Cardiac septum (tissue), 1 donor: Measurements from ENCODE around the gene ERF. TPM values are rescaled to one million over a fixed set of nuclear protein-coding genes. Genes with fewer than 3 reads are reported as not detected.

Experiments used
- DNase-seq: peaks from one replicate; pipeline ENCODE4 v3.0.0-alpha.2; 2020; ENCODE audit warnings: low spot score
- intact Hi-C: fragments of 100-400 bp; cut with DNase I; formaldehyde crosslinking; loops from one replicate; pipeline ENCODE4 v1.14.0; 2022
- total RNA-seq: library from RNA; stranded (reverse); fragmentation: NEBNext Ultra II Directional; extraction: Animal tissue kit (Norgen Biotek cat#: 25700); gene quantifications from one replicate; pipeline ENCODE4 v1.2.1, GENCODE V29; 2021
- donor health status: DM: no; HTN: no; CAD: no.

ERF gene
- total RNA-seq, 1 donor from 2014 or later: 37.4 TPM

DNA sequence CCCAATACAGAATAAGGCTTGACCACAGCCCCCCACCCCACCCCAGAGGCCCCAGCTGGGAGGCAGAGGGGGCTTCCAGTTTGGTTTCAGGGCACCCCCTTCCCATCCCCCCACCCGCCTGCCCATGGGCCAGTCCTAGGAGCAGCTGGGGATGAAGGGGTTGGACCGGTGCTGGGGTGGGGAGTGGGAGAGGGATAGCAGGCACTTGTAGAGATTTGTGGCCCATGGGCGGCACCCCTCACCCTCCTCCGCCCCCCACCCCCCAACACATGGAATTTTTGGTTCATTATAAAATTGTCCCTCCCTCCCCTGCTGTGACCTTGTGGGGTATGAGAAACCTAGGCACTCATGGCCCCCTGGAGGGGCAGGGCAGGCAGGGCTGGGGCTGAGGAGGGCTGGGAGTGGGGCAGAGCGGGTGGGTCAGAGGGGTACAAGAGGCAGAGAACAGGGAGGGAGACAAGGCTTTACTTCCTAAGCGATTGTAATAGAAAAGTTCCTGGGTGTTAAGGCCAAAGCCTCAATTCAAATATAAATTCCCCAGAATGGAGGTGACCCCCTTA, 7.2 kb downstream of the ERF start:
- DNase-seq: no peak
- intact Hi-C loops: loop anchor here (2.0 to 10.0 kb wide), 2 partner anchors 77 to 177 kb away; partner anchors contain the start of genes LIPE and MEGF8

- no peak for DNase-seq
- intact Hi-C loops: loop anchor here (2.0 to 10.0 kb wide), 2 partner anchors 78 to 178 kb away; partner anchors contain the start of genes LIPE and MEGF8
Observed at GRCh38 chr19:42246922-42247639, 7.8 kb downstream of the ERF start.

- DNase-seq: no peak
- intact Hi-C loops: loop anchor here (2.0 to 10.0 kb wide), 2 partner anchors 78 to 178 kb away; partner anchors contain the start of genes LIPE and MEGF8
Observed at GRCh38 chr19:42246143-42246921, 8.6 kb downstream of the ERF start.

DNA sequence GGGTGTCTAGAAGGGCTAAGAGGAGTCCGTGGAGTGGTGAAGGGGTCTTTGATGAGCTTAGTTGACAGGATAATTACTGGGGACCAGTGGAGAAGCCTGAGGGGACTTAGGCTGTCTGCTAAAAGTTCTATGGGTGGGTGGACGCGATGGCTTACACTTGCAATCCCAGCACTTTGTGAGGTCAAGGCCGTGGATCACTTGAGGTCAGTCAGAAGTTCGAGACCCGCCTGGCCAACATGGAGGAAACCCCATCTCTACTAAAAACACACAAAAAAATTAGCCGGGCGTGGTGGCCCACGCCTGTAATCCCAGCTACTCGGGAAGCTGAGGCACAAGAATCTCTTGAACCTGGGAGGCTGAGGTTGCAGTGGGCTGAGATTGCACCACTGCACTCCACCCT, 9.7 kb downstream of the ERF start:
- no peak for DNase-seq
- intact Hi-C loops: loop anchor here (10.0 kb wide), 1 partner anchor 180 kb away; the partner anchor contains the start of gene LIPE

DNA sequence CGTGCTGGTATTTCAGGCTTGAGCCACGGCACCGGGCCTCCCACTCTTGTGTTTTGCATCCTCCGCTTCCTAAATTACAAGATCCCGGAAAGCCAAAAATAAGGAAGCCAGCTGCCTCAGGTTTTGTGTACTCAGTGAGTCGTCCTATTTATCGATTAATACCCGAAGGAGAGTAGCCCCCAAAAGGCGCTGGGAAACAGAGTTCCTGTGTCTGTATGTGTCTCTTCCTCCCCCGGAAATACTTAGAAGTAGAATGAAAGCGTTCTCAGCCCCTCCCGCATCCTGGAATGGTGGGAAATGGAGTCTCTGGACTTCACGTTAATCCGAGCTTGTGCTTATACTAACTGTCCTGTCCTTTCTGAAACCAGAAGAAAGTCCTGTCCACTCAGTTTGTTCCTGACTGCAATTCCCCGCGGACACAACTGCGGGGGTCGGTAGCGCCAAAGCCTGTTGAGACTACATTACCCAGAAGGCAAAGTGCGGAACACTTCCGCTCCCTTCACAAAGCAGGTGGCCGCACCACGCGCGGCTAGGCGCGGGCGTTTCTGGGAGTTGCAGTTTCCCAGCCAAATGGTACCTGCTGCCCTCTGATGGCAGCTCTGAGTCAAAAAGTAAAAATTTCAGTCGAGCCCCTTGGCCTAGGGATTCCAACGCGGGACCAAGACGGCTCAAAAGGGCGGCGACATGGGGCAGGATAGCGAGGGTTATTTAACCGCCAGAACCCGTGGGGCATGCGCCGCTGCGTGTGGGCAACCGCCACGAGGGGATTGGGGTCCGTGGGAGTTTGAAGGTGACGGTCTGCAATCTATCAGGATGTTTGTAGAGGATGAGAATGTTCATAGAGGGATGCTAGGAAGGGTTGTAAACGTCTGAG, 10.3 kb downstream of the ERF start:
- intact Hi-C loops: loop anchor here (1.0 to 10.0 kb wide), 2 partner anchors 35 to 180 kb away; partner anchors contain the start of gene LIPE
- peak; percentile 98 for DNase-seq

GRCh38 chr19:42242512-42243409, 12.2 kb downstream of the ERF start, which contains the start of gene GSK3A:
TSS of gene GSK3A (minus strand) at chr19:42242602. CDS start at chr19:42242465, 137 bp downstream.
- intact Hi-C loops: loop anchor here (2.0 to 10.0 kb wide), 2 partner anchors 24 to 182 kb away; partner anchors contain the start of gene LIPE
- peak; percentile 100 for DNase-seq

DNA sequence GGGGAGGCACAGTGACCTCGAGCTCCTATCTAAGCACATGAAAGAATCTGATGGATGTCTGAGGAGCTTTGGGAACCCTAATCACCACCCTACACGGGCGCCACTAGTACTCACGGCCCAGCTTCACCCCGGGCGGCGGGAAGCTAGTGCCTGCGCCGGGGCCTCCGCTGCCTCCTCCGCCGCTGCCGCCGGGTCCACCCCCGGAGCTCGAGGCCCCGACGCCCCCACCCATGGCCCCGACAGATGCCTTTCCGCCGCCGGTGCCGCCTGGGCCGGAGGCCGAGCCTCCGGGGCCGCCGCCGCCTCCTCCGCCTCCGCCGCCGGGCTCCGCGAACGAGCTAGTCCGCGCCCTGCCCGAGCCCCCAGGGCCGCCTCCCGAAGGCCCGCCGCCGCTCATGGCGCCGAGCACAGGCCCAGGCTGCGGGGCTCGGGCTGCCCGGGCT, 12.8 kb downstream of the ERF start:
- intact Hi-C loops: loop anchor here (2.0 to 10.0 kb wide), 2 partner anchors 23 to 183 kb away; partner anchors contain the start of gene LIPE
- DNase-seq: no peak

GRCh38 chr19:42241279-42241678, 13.6 kb downstream of the ERF start:
- intact Hi-C loops: loop anchor here (10.0 kb wide), 1 partner anchor 184 kb away; the partner anchor contains the start of gene LIPE
- no peak for DNase-seq

DNA sequence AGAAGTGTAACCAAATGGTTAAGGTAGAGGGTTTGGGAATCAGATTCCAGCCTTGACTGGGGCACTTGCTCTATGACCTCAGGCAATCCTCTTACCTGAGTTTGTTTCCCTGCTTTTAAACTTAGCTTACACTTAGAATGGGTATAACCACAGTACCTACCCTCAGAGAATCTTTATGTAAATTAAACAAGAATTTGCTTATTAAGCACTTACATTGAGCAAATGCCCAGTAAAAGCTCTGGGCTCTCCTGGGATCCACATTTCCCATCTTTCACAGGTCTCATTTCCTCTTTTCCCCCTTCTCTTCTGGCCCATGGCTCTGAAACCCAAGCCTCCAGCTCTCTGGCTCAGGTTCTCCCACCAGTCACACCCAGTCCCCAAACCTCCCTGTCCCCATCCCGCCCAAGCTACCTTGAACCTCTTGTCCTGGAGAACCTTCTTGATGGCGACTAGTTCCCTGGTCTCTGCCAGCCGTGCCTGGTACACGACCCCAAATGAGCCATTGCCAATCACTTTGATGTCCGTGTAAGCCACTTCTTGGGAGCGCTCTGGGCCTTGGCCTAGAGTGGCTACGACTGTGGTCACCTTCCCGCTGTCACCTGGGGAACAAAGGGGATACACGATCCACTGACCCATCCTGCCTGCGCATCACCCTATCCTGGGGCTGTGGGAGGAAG, 15.2 kb downstream of the ERF start:
- DNase-seq: no peak
- intact Hi-C loops: loop anchor here (10.0 kb wide), 1 partner anchor 185 kb away; the partner anchor contains the start of gene LIPE

DNA sequence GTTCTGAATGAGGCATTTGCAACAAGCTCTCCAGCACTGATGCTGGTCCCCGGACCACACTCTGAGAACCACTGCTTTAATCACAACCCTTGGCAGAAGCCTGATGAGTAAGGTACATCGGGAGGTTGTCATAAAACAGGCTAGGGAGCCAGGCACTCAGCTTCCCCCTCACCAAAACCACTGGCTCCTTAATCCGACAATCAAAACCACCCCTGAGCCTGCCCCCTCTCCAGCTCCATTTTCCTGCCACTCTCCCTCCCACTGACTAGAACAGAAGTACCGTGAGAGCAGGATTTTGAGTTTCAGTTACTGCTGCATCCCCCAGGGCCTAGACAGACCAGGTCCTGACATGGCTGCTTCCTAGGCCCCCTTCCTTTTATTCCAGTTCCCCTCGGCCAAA, 19.7 kb downstream of the ERF start:
- no peak for DNase-seq
- intact Hi-C loops: no loop called here

DNA sequence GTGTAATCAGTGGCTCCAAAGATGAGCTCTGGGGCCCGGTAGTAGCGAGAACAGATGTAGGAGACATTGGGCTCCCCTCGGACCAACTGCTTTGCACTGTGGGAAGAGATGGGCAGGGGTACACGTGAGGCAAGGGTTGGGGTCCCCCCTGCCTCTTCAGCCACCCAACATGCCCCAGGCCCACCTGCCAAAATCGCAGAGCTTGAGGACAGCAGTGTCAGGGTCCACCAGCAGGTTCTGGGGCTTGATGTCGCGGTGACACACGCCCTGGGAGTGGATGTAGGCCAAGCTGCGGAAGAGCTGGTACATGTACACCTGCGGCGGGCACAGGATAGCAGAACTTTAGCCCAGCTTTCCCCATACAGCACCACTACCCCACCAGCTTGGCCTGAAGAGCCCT, 20.6 kb downstream of the ERF start:
- DNase-seq: no peak
- intact Hi-C loops: no loop called here

DNA sequence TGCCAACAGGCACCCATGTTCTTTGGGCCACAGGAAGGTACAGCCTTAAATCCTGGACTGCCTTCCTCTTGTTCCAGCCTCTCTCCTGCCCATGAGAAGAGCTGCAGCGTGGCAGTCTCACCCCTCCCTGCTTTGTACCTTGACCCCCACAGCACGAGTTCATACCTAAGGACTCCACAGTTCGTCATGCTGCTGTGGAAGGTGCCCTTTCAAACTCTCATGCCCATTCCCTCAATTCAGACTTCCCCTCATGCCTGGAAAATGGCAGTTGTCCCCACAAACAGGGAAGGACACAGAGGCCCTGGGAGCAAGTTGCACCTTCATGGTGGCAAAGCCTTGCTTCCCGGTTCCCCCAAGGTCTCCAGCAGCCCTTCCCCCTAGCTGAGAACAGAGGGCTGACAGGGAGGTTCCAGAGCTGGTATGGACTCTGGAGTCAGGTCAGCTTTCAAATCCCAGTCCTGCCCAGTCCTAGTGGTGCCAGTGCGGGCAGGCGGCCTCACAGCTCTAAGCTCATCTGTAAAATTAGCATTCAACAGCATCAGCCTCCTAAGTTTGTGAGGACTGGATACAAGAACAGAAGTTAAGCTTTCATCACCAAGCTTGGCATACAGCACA, 21.1 kb downstream of the ERF start:
- no peak for DNase-seq
- intact Hi-C loops: no loop called here

GRCh38 chr19:42233106-42233505, 21.8 kb downstream of the ERF start:
- intact Hi-C loops: no loop called here
- no peak for DNase-seq

DNA sequence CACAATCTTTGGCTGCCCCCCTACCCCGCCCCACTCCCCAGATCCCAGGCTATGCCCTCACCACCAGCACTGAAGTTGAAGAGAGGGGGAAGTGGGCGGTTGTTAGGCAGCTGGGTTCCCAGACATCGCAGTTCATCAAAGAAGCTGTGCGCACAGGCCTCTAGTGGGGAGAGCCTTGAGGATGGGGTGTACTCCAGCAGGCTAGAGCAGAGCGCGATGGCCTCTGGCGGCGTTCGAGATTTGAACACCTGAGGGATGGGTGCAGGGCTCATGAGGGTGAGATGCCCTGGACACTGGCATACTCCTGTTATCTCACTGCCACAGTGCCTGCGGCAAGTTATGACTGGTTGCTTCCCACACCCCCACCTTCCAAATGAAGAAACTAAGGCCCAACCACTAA, 22.5 kb downstream of the ERF start:
- no peak for DNase-seq
- intact Hi-C loops: no loop called here

- no peak for DNase-seq
- intact Hi-C loops: no loop called here
Observed at GRCh38 chr19:42230571-42230970, 24.4 kb downstream of the ERF start.

DNA sequence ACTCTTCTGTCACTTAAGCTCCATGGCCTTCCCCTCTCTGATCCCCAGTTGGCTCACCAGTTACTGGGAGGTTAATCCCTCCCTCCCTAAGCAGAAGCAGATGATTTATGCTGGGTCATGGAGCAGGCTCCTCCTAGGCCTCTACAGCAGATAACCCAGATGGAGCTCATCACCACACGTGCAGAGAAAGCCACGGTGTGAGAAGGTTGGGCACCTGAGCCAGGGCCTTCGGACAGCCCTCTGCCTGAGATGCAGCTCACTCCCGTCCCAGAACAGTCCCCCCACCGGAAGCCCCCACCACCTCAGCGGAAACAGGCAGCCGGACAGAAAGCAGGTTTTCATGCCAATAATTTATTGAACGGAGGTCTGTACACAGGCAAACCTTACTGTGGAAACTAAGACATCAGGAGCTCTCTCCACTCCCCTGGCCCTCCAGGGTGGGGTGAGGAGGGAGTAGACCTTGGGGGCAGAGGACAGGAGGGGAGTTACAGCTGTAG, 25.0 kb downstream of the ERF start:
- DNase-seq: no peak
- intact Hi-C loops: no loop called here
